GM12875 (cell line): ENCODE data around the gene EML6.

Experiments
- H3K4me3 ChIP-seq: one replicate; pipeline ENCODE4 v1.5.1; 2011; ENCODE audit warnings: low read depth, low read length, control low read depth
- CTCF ChIP-seq: IDR thresholded peaks from 2 replicates; pipeline ENCODE4 v1.5.1; 2011; ENCODE audit warnings: low read depth, mild to moderate bottlenecking, control low read depth, inconsistent platforms, low read length, moderate library complexity, borderline replicate concordance; ENCODE audit not compliant: insufficient read depth

EML6 gene

GRCh38 chr2:54773838-54774237 is 50.4 kb downstream of the EML6 start:
- no peak overlapping the region for H3K4me3 ChIP-seq
- TF ChIP-seq CTCF = no peak

- no peak overlapping the region for H3K4me3 ChIP-seq
- TF ChIP-seq CTCF = no peak
Observed at GRCh38 chr2:54775710-54776109, 52.2 kb downstream of the EML6 start.

GRCh38 chr2:54776494-54776893 is 53.0 kb downstream of the EML6 start:
- H3K4me3 ChIP-seq = no peak overlapping the region
- no peak for TF ChIP-seq CTCF

- H3K4me3 ChIP-seq = no peak overlapping the region
- no peak for TF ChIP-seq CTCF
Observed at GRCh38 chr2:54783349-54783748, 59.9 kb downstream of the EML6 start.

GRCh38 chr2:54787270-54787669 is 63.8 kb downstream of the EML6 start:
- TF ChIP-seq CTCF = no peak
- no peak overlapping the region for H3K4me3 ChIP-seq

- no peak overlapping the region for H3K4me3 ChIP-seq
- no peak for TF ChIP-seq CTCF
Observed at GRCh38 chr2:54787755-54788366, 64.4 kb downstream of the EML6 start.

- H3K4me3 ChIP-seq = no peak overlapping the region
- no peak for TF ChIP-seq CTCF
Observed at GRCh38 chr2:54789878-54790277, 66.4 kb downstream of the EML6 start.
